ENCODE data around the gene SLC44A3.

The SLC44A3 gene

DNA sequence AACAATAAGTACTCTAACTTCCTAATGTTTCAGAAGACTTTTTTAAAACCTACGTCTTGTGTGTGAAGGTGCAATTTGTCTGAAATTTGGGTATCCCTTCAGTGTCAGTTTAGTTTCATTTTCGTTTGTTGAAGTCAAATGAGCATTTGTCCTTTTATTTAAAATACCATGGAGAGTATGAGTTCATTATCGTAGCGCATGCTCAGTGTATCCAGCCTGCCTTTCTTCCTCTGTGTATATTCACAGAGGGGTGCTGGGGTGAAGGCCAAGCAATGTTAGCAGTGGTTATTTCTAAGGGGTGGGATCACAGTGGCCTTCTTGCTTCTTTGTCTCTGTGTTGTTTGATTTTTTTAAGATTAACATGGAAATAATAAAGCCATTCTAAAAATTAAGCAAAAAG lies 63.5 kb downstream of the SLC44A3 start:
- DNase-seq = peak; percentile 64

DNA sequence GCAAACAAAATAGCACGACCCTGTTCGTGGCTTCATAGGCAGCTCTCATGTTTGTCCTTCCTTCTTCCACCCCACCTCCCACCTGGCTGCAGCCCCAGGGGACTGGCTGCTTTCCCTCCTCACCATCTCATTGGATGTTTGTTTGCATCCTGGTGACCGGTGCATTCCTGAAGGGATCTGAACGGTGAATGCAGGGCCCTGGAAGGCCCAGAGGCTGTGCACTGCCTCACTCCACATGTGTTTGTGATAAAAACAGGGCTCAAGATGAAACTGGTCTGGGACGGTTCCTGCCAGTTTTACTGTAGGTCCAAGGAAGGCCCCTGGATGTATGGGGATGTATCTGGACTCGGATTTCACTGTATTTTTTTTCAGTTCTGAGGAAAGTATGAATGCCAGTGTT lies 63.9 kb downstream of the SLC44A3 start:
- DNase-seq = peak; percentile 46

DNA sequence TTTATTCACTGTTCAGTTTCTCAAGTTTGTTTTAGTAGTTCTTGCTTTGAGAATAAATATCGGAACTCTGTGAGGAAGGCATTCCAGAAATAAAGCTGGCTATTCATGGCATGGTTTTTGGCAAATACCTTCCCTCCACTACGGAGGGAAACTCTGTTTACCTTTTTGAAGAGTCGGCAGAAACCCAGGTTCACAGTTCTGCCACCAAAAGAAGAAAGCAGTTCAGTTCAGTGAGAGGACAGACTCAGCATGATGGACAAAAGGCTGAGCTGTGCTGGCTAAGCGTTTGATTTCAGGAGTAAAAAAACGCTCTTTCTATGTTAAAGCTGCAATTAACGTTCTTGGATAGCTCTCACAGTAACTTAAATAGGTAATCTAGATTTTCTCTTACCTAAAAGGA lies 64.3 kb downstream of the SLC44A3 start:
- no peak for DNase-seq

DNA sequence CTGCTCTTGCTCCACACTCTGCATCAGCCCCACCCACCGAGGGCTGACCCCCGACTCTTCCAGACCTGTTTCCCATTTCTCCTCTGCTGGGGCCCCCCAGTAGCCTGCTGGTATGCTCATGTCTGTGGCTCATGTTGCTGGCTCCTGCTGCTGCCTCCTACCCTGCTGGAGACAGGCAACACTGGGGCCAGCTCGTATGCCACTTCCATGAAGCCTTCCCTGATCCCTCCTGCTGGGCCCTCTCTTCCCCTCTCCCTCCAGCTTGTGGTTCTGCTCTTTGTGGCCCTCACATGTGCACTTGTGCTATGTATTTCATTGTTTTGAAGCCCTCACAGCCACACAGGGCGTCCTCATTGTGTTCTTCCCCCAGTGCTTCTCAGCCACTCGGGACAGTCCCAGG lies 66.2 kb downstream of the SLC44A3 start:
- DNase-seq = no peak

DNA sequence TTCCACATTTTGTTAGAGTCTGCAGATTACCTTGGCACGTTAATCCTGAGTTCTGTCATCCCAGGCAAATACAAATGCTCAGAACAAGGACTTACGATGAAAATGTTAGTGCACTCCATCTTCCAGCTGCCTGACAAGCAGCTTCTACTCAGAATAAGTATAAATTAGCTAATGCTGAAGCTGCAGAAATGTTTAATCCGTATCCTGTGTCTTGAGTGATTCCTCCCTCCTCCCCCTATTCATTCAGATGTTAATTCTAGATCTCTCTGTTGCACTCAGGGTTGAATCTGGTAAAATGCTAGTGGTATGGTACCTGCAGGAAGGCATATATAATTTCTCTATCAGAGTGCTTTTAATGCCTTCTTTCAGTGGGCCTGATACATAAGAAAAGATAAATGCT lies 66.9 kb downstream of the SLC44A3 start:
- no peak for DNase-seq

DNA sequence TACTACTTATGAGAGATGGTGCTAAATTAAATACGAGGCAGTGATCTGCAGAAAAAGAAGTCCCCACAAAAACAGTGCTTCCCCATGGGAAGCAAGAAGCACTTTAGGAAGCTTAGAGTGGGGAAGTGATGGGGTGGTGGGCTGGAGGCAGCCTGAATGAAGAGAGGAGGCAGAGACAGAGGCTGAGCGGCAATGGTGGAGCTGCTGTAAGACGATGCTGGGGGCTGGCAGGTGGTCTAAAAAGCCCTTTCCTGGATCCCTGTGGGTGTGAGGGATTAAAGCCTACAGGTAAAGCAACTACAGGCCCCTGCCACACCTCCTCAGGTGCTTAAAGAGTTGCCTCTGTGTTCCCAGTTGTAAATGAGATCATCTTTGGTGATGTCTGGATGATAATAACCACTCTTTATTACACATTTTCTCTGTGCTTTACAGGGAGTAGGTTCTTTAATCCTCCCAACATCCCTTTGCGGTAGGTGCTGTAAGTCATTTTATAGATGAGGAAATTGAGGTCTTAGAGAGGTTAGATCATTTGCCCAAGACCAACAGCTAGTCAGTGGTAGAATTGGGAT lies 67.5 kb downstream of the SLC44A3 start:
- no peak for DNase-seq

DNA sequence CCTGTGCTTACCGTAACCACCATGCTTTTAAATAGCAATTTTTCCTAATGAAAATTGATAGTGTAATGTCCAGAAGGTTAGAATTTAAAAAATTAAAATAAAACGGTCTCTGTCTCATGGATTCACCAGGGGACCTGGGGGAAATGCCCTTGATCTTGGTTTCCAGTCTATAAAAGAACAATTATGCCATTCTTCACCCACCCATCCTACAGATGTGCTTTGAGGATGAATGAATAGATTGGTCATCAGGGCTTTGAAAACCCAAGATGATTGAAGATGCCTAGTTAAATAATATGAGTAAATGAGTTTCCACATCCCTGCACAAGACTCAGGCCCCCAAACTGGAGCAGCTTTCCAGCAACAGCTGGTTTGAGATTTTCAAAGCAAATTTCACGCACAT lies 68.0 kb downstream of the SLC44A3 start:
- DNase-seq = no peak

DNA sequence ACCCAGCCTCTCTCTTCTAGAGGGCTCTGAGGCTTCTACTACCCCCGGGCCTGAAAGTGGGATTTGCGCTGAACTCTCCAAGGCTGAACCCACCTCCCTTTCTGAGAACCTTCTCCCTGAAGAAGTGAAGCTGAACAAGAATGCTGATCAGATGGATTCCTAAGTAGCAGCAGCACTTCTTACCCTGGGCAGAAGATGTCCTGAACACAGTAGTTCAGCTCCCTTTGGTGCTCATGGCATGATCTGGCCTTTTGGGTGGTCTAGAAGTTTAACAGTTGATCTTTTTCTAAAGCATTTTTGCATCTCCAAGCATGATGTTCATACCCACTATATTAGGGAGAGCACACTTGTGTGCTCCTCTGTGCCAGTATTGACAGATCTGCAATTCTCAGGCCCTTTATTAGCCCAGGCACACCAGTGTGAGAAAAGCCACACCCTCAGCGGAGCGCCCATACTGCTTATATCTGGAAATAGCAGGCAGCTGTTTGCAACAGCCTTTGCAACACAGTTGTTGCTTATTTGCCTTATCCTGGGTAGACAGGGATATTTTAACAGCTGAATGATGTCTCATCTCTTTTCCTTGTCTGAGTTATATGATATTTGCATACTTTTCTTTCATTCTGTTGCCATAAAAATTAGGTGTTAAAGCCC lies 72.6 kb downstream of the SLC44A3 start:
- DNase-seq = no peak

DNA sequence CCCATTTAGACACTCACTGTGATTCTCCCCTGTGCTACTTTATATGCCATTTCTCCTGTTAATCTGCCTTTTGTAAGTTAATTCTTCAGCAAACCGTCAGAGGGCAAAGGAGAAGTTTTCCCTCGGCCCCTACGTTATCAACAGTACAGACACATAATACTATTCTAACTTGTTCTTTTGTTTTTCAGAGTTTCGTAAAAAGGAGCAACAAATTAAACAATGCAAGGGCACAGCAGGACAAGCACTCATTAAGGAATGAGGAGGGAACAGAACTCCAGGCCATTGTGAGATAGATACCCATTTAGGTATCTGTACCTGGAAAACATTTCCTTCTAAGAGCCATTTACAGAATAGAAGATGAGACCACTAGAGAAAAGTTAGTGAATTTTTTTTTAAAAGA lies 74.5 kb downstream of the SLC44A3 start:
- DNase-seq = no peak

DNA sequence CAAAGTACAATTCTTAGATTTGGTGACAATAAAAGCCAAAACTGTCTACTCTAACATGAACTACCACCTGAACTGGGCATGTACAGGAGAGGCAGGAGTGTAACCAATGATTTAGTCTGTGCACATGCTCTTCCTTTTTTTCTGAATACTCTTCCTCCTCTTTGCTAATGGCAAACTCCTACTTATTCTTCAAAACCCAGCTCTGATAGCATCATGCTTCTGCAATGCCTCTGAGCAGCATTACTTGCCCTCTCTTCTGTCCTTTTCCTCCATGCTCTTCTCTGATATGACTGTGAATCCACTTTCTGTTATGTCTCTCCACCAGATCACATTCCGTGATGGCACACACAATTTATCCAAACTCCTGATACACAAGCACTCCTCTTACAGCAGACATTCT lies 75.4 kb downstream of the SLC44A3 start:
- DNase-seq = no peak

DNA sequence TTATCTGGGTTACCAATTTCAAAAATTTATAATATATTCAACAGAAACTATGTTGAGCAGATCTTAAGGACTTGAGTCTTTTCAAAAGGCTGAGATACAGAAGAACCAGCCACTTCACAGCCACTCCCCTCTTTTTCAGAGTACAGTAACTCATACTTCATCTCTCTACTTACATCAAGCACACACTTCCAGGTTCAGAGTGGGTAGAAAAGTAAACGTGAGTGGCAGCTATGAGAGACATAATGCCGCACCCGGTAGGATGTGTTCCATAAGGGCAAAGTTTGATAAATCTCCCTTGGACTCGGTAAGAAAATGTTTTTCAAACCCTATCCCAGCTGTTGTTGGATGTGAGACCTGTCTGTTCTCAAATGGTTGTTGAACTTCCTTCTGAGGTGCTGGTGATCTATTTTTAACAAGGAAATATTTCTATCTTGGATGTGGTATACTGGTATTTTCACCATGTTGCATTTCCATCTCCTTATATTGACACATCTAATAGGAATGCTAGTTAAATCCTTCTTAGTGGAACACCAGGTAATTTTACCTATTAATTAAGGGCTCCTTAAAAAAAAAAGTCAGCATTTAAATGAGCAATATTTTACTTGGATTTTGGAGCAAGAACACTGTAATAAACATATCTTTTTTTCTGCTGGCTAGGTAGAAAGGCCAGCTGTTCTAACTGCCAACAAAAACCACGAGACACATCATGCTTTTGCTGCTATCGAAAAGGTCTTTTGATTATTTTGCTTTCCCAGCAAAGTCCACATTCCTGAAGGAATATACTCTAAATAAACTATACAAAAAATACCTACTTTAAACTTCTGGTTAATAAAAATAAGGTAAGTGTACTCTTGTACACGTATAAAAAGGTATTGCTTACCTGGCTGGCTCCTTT lies 78.6 kb downstream of the SLC44A3 start:
- no peak for DNase-seq

DNA sequence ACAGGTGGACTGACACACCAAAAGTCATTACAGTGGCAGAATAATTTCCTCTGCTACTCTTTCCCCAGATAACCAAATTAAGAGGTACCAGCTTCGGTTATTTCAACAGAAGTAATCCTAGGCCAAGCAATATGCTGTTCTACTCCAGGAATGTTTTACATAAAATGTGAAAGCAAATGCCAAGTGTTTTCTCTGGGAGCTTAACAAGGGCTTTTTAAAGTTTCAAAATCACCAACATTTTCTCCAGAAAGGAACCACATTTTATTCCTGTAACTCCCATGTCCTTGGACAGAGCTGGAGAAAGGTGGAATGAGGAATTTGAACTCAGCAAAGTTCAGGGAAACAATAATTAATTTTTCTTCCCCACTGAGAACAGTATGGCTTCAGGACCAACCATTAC lies 79.6 kb downstream of the SLC44A3 start:
- no peak for DNase-seq

DNA sequence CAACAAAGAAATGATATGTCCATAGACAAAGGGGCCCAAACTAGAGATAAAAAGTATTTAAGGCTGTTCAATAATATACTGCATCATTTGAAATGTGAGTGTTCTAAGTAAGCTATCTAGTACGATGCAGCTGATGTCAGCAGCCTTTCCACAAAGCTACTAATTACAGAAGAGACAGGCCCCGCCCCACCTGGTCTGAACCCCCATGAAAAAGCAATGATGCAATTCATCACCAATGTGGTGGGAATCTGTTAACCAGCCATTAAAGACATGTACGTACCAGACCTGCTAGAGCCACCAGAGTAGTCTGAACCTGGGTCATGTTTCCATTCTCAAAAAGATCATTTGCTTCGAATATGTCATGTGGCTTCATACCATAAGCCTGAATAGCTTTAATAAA lies 81.7 kb downstream of the SLC44A3 start:
- DNase-seq = no peak

DNA sequence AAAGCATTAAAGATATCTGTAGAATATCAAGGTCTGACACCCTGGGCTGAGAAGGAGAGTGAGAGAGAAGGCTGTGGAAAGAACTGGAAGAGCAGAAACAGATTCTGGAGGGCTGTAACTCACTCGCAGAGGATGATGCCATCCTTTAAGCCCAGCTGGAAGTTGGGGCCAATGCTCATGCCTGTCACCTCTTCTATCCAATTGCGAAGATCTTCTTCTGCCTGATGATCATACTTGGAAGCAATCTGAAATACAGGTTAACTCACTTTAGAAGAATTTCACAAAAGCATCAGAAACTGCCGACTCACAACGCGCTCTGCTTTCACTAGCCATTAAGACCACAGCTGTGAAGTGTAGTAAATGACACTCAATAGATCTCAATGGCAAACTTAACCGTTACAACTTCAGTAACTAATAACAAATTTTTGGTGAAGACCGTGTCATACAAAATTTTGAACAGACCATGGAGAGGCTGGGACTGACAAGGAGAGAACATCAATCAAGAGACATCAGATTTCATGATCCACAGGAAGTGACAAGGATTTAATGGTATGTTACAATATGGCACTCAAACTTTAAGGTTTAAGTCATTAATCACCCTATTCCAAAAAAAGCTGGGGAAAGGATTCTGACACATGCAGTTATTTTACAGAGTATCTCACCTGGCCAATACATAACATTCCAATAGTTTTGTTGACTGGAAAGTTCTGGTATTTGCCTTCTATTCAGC lies 83.3 kb downstream of the SLC44A3 start:
- peak; percentile 18 for DNase-seq

DNA sequence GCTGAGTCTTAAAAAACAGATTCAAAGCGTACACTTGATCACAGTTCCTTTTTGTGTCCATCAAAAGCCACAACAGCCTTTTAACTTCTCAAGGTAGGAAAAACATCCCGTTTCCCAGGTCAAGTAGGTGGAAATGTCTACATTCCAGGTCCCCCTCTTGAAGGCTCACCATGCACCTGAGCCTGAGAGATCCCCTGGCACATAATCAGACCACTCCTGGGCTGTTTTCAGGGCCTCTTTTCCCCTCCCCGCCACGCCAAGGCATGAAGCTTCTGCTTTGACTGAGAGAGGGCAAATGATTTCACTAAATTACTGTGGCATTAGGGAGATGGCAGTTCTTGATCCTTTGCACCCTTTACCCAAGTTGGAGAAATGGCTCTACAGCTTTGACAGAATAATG lies 85.0 kb downstream of the SLC44A3 start:
- DNase-seq = no peak

DNA sequence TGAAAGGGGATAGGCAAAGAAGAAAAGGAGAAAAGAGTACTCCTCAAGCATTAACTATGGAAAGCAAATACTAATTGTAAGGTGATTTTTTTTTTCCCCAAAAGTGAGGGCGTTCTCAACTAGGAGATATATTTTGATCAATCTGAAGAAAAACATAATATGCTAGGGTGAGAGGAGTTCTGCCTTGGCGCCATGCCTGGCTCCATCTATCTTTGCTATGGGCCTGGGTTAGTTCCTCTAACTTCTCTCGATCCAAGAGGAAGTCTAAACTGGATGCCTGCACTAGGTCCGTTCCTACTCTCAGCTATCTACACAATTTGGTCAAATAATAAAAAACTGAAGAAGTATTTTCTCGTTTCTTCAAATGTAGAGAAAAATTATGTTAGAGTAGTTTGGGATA lies 86.2 kb downstream of the SLC44A3 start:
- DNase-seq = no peak

DNA sequence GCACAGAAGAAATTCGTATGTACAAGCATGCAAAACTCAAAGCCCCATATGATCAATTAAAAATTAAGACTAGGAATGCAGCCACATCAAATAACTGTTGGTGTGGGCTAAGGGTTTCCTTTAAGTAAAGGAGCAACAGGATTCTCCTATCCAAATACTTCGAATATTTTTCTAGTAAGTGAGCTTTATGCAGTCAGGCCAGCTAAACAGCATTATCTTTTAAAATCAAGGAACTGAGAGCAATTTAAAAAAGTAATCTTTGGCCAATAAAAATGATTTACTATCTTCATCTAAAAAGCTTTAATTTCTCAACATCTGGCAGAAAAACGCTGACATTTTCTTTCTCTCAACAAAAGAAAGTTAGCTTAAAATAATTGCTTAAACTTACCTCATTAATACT lies 87.0 kb downstream of the SLC44A3 start:
- DNase-seq = no peak

DNA sequence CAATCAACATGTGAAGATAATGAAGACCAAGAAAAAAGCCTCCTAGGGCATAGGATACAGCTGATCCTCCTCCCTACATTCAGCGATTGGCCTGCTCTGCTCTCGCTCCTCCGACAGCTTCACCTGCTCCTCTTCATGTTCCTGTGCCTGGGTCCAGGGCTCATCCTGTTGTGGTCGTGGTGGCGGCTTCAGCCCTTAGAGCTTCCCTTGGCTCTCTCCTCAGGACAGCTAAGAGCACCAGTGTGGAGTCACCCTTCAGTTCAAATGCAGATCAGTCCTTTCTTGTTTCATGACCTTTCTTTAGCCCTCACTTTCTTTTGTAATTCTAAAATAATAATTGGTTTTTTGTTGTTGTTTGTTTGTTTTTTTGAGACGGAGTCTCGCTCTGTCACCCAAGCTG lies 88.0 kb downstream of the SLC44A3 start:
- DNase-seq = no peak

DNA sequence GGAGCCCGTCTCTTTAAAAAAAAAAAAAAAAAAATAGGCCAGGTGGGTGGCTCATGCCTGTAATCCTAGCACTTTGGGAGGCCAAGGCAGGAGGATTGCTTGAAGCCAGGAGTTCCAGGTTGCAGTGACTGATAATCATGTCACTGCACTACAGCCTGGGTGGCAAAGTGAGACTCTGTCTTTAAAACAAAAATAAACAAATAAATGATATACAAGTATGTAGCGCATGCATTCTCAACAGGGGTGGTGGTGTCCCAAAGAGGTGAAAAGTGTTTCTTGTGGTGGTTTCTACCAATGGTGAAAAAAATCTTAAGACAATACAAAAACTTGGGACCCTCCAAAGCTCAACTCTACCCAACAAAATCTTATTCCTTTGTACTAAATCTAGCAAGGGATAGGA lies 88.8 kb downstream of the SLC44A3 start:
- no peak for DNase-seq

DNA sequence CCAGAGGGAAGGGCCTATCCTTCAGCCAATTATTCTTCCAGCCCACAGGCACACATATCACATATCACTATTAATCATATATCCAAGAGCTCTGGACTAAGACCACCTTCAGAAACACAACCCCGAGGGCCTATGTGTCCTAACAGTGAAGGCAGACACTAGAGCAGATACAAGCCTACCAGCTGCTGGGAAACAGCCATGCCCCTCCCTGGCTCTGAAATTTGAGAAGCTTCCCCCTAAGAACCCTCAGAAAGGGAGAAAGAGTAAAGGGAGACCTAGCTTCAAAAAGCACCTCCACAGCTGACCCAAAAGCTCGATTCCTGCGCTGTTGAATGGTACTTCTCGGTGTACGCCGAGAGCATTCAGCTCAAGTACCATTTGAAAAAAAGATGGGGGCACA lies 89.3 kb downstream of the SLC44A3 start:
- no peak for DNase-seq

DNA sequence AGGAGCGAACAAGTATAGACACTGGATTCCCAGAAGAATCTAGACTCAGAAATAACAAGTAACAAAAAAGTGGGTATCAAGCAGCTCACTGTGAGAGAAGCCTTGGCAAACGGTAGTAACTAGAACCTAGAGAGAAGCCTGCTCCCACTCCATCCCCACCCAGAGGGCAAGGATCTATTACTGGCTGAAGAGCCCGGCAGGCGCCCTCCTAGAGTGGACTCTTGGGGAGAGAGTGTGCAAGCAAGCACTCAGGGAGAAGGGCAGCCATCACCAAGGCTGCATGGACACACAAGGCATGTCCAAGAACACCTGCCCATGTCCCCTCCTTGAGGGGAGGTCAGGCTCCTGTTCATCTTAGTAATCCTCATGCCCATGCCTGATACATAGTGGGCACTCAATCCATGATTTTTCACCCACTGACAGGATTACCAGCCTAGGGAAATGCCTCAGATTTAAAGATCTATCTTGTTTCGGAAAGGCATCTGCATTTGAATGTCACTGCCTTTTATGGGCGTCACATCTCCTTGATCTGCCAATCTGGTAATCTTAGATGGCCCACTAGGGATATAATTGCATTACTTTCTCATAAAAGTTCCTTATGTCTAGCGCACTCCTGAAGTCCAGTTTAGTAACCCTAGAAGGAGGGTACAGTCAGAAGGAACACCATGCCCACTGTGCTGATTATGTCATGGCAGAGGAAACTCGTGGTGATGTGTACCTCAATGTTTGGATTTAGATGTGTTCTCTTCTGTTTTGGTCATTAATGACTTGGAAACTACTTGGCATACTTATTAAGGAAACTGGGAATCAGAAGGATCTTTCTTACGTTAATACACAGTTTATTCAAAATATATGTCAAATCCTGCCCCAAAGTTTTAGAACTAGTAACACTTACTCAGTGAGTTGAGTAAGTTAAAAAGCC lies 92.4 kb downstream of the SLC44A3 start:
- no peak for DNase-seq

DNA sequence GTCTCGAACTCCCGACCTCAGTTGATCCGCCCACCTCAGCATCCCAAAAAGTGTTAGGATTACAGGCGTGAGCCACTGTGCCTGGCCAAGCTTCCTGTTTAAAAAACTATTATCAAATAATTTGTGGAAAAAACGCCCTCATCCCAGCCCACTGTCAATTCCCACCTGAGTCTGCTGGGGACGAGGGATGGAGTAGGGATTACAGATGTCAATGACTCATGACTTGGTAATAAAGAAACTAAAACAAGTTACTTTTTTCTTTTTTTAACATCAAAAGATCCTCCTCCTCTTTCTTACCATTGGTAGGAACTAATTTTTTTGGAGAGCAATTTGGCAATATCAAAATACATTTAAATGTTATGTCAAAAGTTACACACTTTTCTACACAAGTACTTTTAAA lies 97.1 kb downstream of the SLC44A3 start:
- no peak for DNase-seq

Measured in HCEC 1CT (cell line).